Measurements from ENCODE around the gene PIGK.

DNA sequence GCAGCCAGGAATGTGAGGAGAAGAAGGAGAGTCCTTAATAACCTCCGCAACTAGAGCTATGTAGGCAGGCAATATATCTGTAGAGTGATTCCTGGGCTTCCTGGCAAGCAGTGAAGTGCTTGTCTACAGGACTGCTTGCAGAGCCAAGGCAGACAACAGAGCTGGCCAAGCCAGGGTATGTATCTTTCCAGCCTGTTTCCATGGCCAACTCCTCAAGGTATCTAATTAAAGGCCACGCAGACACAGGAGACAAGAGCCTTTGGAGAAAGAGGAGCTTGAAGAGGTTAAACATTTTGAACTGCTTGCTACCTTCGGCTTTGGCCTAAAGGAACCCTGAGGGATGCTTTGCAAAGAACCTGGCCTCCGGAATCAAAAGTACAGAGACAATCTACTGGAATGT is 137.4 kb downstream of the PIGK start:
- TF ChIP-seq, protein P1, sequence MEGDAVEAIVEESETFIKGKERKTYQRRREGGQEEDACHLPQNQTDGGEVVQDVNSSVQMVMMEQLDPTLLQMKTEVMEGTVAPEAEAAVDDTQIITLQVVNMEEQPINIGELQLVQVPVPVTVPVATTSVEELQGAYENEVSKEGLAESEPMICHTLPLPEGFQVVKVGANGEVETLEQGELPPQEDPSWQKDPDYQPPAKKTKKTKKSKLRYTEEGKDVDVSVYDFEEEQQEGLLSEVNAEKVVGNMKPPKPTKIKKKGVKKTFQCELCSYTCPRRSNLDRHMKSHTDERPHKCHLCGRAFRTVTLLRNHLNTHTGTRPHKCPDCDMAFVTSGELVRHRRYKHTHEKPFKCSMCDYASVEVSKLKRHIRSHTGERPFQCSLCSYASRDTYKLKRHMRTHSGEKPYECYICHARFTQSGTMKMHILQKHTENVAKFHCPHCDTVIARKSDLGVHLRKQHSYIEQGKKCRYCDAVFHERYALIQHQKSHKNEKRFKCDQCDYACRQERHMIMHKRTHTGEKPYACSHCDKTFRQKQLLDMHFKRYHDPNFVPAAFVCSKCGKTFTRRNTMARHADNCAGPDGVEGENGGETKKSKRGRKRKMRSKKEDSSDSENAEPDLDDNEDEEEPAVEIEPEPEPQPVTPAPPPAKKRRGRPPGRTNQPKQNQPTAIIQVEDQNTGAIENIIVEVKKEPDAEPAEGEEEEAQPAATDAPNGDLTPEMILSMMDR (IDR thresholded peaks at IDR 0.05; ENCODE audit: low read length), result no peak
- TF ChIP-seq EZH2 (optimal IDR thresholded peaks at IDR 0.05; ENCODE audit: low read depth, low read length) (no peak), EZH2phosphoT487 (IDR thresholded peaks at IDR 0.05; ENCODE audit: low read length) (no peak)
